Measurements from ENCODE around the gene ZDHHC21. TPM values are rescaled to one million over a fixed set of nuclear protein-coding genes. Genes with fewer than 3 reads are reported as not detected.

Gene ZDHHC21
- total and polyA plus RNA-seq, 2 donors (not counting 3 experiments of a cell fraction or from before 2014, with no cell fraction given) = 7.2 to 25.9 TPM

GRCh38 chr9:14565352-14566016 lies 127.7 kb downstream of the ZDHHC21 start:
- intact Hi-C loops (cut with micrococcal nuclease) (no loop called here), dilution Hi-C loops (cut with MboI; ENCODE audit: extremely low pct_ligation_motif_present, low sequenced_read_pairs) (no loop called here)
- Histone ChIP-seq H3K4me3 (replicated peaks in 1 of 3; ENCODE audit: insufficient read depth in 1 of 3, low read depth in 1 of 3, low read length in 3 of 3) (no peak overlapping the region), H3K79me2 (ENCODE audit: control insufficient read depth, insufficient read depth, low read length) (no peaks in the 10 kb centered on the region), H3K27me3 (ENCODE audit: control insufficient read depth in 2 of 2, insufficient read depth in 2 of 2, low read length in 2 of 2) (no peaks in the 10 kb centered on the region), H3K36me3 (ENCODE audit: control insufficient read depth in 2 of 2, extremely low read depth in 1 of 2, insufficient read depth in 2 of 2, low read length in 2 of 2) (no peaks in the 10 kb centered on the region), H3K9ac (replicated peaks; ENCODE audit: extremely low read depth, insufficient read depth, low read length) (no peak overlapping the region), H4K20me1 (replicated peaks; ENCODE audit: control insufficient read depth, extremely low read depth, insufficient read depth, low read length) (no peaks in the 10 kb centered on the region), H3K27ac (ENCODE audit: insufficient read depth, low read depth, low read length) (no peak overlapping the region), H3K9me3 (replicated peaks; ENCODE audit: control insufficient read depth, insufficient read depth, low read length) (no peaks in the 10 kb centered on the region), H3K4me1 (ENCODE audit: control insufficient read depth, extremely low read depth, insufficient read depth, low read length) (no peaks in the 10 kb centered on the region), H2AFZ (ENCODE audit: low read depth, low read length) (no peak overlapping the region), H3K4me2 (ENCODE audit: insufficient read depth, low read length) (no peak overlapping the region), H3K9me1 (replicated peaks; ENCODE audit: control insufficient read depth, extremely low read depth, insufficient read depth, low read length) (no peaks in the 10 kb centered on the region)
- CTCF ChIA-PET = interaction anchor here (1.0 to 1.7 kb wide), 3 partner anchors 21 to 203 kb away, joined by 4 read pairs; no protein-coding TSS in a partner anchor
- FAIRE-seq (no peak), DNase-seq (ENCODE audit: low read depth, low spot score) (no peak)
- TF ChIP-seq FOS (IDR thresholded peaks at IDR 0.05; ENCODE audit: borderline replicate concordance, insufficient read depth, low read length) = no peak
- no peak for TF ChIP-seq POLR2AphosphoS5 (IDR thresholded peaks at IDR 0.05; ENCODE audit: insufficient read depth, low read depth, low read length)
- no peak for TF ChIP-seq EZH2 (IDR thresholded peaks at IDR 0.05; ENCODE audit: borderline replicate concordance, low read depth, low read length, severe bottlenecking)
- TF ChIP-seq GATA2 (IDR thresholded peaks at IDR 0.05; ENCODE audit: insufficient read depth, insufficient read length, low read depth, low read length) = no peak
- no peak for TF ChIP-seq POLR2A (IDR thresholded peaks at IDR 0.05; ENCODE audit: low read depth, low read length)
- no peak for TF ChIP-seq MAX (IDR thresholded peaks at IDR 0.05; ENCODE audit: insufficient read depth, insufficient read length)
- no peak for TF ChIP-seq CTCF (IDR thresholded peaks at IDR 0.05; ENCODE audit: extremely low read depth in 1 of 2, insufficient read depth in 1 of 2, low read depth in 1 of 2, low read length in 2 of 2)
- no peak for TF ChIP-seq MYC (IDR thresholded peaks at IDR 0.05; ENCODE audit: low read depth, low read length)
- no peak for TF ChIP-seq JUN (IDR thresholded peaks at IDR 0.05; ENCODE audit: borderline replicate concordance, insufficient read depth, insufficient read length, low read depth)
- BruUV-seq (replicated peaks) = no TSS peak
- POLR2A ChIA-PET = no interaction called here
